Renal cortex interstitium (tissue), 15 donors: ENCODE measurements around the gene RGPD3. TPM values are rescaled to one million over a fixed set of nuclear protein-coding genes. Genes with fewer than 3 reads are reported as not detected.
A peak's percentile ranks its signal among the peaks of the same experiment; 100 is the strongest.
"Not testable (repeated sequence)": the region's sequence is repeated elsewhere in the genome, so short reads cannot be mapped to it uniquely, and the experiment has no call there.

Experiments
- DNase-seq, 11 donors: peaks; one replicate each; pipeline ENCODE4 v3.0.0-alpha.2; 2013; ENCODE audit warnings: low read depth in 9 of 11, low spot score in 4 of 11; ENCODE audit errors: extremely low read depth in 1 of 11
- long read RNA-seq, 16 experiments: transcript quantifications; one replicate each; lab custom pipeline, GENCODE V29; 2026
- polyA plus RNA-seq, 3 donors: library from polyadenylated mRNA; unstranded; fragments of 120-200 nt; gene quantifications; one replicate each; pipeline ENCODE4 v1.2.1, GENCODE V29; 2013; ENCODE audit not compliant: insufficient read length in 3 of 3

Gene RGPD3
- polyA plus RNA-seq, result under 1 TPM; 0.25 to 0.67 (median 0.49) TPM
- long read RNA-seq, donor 1, result 0 reads
- long read RNA-seq, donor 2, result 0 reads
- long read RNA-seq, donor 3, result 0 reads
- long read RNA-seq, donor 4, result 0 reads
- long read RNA-seq, donor 5, result 0 reads
- long read RNA-seq, donor 6, result 0 reads
- long read RNA-seq, donor 7, result 0 reads
- long read RNA-seq, donor 8, result 0 reads
- long read RNA-seq, donor 9, result 0 reads
- long read RNA-seq, donor 10, result 0 reads
- long read RNA-seq, donor 11, result 0 reads
- long read RNA-seq, donor 12, result 0 reads
- long read RNA-seq, donor 13, result 0 reads
- long read RNA-seq, donor 14, result 0 reads
- long read RNA-seq, donor 15, result 0 reads
- long read RNA-seq, donor 16, result 0 reads

GRCh38 chr2:106468107-106468506 is at the start of gene RGPD3:
TSS of gene RGPD3 (minus strand) at chr2:106468413. CDS start at chr2:106468288, 125 bp downstream.
- not testable (repeated sequence) for DNase-seq

GRCh38 chr2:106517329-106517728 is 49.1 kb upstream of the RGPD3 start:
- no peak for DNase-seq

DNA sequence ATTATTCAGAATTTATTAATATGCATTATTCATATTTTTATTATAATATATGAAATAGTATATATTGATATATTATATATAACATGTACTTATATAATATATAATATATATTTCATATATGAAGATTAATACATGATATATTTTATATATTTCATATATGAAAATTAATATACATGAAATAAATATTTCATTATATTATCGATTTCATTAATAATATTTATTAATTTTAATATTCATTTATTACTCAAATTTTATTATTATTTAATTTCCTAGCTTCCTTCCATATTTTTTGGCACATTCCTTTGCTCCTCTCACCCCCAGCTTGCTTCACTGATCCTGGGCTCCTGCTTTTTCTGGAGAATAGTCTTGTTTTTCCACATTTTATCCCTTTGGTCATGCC is 48.7 kb upstream of the RGPD3 start:
- DNase-seq, result no peak

GRCh38 chr2:106516436-106516835 is 48.2 kb upstream of the RGPD3 start:
- no peak for DNase-seq

DNA sequence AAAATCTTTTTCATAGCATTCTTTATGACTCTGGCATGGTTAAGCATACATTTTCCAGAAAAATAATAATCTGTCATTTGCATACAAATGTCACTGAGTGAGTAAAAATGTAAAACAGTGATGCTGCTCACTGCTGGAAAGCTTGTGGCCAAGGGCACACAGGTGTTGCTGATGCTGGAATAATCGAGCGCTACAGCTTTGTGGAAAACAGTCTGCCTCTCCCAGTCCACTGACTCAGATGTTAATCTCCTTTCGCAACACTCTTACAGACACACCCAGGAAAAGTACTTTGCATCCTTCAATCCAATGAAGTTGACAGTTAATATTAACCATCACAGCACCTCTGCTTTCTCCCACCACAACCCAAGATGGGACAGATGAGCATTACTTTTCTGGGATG is 46.6 kb upstream of the RGPD3 start:
- not testable (repeated sequence) for DNase-seq

DNA sequence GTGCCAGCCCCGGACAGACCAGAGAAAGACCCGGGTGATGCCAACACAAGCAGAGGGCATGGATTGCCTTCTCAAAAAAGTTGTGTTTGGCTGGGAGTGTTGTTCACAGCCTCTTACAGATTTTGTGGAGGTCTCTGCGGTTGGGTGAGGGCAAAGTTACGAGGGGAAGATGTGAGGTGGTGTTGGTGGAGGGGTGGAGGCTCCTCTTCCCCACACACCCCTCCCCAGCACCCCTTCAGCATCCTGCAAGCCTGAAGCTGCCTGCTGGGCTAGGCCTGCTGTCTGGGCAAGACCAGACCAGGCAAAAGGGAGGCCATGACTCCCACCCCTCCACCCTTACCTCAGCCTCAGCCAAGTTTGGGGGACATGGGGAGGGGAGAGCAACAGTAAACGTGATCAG is 45.2 kb upstream of the RGPD3 start:
- DNase-seq, result not testable (repeated sequence)

- DNase-seq, result not testable (repeated sequence)
Measured at GRCh38 chr2:106511934-106512333, 43.7 kb upstream of the RGPD3 start.

DNA sequence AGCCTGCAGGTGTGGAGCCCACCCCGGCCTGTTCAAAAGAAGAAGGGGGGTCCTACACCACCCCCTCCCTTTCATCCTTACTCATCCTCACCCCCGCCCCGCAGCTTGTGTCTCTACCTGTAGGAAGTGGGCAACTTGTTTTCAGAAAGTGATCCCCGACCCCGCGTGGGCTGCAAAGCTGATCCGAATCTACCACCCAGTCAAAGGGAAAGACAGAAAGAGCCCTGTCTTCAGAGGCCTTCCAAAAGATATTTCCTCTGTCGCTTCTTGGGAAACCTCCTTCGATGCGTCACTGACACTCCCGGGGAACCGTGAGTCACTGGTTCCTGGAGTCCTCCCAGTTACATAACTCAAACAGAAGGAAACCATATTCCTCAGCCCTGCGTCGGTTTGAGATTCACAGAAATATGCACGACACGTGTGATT is 43.3 kb upstream of the RGPD3 start:
- not testable (repeated sequence) for DNase-seq

GRCh38 chr2:106510791-106511190 is 42.6 kb upstream of the RGPD3 start:
- not testable (repeated sequence) for DNase-seq

- DNase-seq, result not testable (repeated sequence)
Measured at GRCh38 chr2:106509374-106509770, 41.2 kb upstream of the RGPD3 start.

DNA sequence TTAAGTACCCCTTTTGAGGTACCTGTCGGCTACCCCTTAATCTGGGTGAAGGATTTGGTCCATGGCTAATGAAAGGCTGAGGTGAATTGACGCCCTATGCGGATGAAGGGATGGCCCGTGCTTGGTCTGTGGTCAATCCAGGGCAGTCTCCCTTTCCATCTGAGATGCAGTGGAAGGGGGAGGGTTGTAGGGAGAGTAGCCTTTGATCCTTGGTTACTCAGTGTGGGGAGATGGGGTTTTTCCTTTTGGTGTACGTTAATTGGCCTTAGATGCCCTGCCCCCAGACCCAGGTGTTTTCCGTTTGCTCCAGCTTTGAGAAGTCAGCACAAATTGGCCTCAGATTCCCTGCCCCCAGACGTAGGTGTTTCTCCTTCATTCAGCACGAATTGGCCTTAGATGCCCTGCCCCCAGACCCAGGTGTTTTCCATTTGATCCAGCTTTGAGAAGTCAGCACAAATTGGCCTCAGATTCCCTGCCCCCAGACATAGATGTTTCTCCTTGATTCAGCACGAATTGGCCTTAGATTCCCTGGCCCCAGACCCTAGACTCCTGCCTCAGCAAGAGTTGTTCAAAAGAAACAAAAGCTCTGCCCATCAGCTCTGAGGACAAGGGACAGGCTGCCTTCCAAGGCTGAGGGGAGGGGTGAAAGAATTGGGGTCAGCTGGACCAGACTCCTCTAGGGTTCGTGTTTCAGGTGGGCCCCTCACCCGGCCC is 40.6 kb upstream of the RGPD3 start:
- not testable (repeated sequence) for DNase-seq

DNA sequence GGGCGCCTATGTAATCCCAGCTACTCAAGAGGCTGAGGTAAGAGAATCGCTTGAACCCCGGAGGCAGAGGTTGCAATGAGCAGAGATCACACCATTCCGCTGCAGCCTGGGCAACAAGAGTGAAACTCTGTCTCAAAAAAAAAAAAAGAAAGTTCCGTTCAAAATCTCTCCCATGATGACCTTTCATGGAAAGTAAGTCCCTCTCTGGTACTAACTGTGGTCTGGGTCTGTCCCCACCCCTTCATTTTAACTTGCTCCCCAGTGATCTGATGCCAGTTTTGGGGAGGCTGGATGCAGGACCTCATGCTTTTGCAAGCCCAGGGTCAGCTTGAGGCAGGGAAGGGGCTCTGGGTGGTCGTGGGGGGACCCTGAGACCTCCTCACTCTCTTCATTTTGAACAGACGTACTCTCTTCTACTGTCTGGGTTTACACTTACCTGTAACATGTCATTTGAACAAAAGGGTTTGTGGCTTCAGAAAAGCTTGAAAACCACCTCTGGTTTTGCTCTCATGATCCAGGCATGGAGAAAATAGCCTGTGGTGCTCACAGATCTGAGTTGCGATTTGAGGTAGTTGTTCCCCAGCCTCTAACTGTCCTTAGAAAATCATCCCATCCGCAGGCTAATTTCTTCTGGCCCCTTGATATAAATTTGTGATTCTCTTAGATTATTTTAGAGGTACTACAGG is 37.9 kb upstream of the RGPD3 start:
- not testable (repeated sequence) for DNase-seq

DNA sequence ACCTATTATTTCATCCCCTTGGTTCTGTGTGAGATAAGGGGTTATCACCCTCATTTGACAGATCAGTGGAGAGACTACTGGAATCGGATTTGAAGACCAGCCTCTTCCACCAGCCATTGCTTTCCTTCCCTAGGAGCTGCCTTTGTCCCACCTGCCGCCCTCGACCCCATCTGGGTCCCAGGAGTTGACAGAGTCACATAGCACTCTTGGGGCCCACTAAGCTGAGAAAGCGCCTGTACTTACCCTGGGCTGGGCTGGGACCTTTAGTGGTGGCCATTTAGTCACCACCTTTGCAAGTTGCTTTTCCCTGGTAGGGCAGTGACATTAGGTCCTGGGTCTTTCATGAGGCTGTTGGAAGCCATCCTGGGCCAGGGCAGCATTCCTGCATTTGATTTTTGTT is 36.6 kb upstream of the RGPD3 start:
- not testable (repeated sequence) for DNase-seq

DNA sequence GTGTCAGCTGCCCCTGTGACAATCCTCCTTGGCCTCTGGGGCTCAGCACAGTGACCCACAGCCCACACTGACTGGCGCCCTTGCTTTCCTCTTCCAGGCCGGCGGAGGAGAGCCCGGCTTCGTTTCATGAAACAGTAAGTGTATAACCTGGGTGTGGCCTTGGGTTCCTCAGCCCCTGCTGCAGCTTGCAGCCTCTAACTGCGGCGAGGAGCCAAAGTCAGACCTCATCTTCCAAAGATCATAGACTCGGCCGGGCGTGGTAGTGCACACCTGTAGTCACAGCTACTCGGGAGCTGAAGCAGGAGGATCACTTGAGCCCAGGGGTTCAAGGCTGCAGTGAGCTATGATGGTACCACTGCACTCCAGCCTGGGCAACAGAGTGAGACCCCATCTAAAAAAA is 36.0 kb upstream of the RGPD3 start:
- not testable (repeated sequence) for DNase-seq

- DNase-seq, result not testable (repeated sequence)
Measured at GRCh38 chr2:106502351-106502750, 34.1 kb upstream of the RGPD3 start.

- DNase-seq, result not testable (repeated sequence)
Measured at GRCh38 chr2:106500350-106500749, 32.1 kb upstream of the RGPD3 start.

- not testable (repeated sequence) for DNase-seq
Measured at GRCh38 chr2:106498549-106498948, 30.3 kb upstream of the RGPD3 start.

GRCh38 chr2:106492913-106493312 is 24.7 kb upstream of the RGPD3 start:
- peak in 1 of 11 donors; percentile 19 for DNase-seq

GRCh38 chr2:106492399-106492798 is 24.2 kb upstream of the RGPD3 start:
- DNase-seq, result not testable (repeated sequence)

GRCh38 chr2:106489701-106490100 is 21.5 kb upstream of the RGPD3 start:
- DNase-seq, result not testable (repeated sequence)
